Astrocyte (in vitro differentiated cells and primary cell): ENCODE results near the gene DCAF7. TPM values are rescaled to one million over a fixed set of nuclear protein-coding genes. Genes with fewer than 3 reads are reported as not detected.

Experiments used
- DNase-seq: peaks from one replicate; pipeline ENCODE4 v3.0.0-alpha.2; 2010; ENCODE audit warnings: low read depth
- FAIRE-seq: peaks from 2 replicates; lab custom pipeline; 2011; peaks lifted over from hg19 to GRCh38; lab: Jason Lieb, UNC
- H2AFZ ChIP-seq: 2 replicates; pipeline ENCODE4 v1.6.0; 2012; ENCODE audit warnings: low read depth, low read length, inconsistent platforms
- H3K27ac ChIP-seq: 2 replicates; pipeline ENCODE4 v1.5.1; 2011; ENCODE audit warnings: low read depth, low read length, inconsistent platforms
- H3K27me3 ChIP-seq: 2 replicates; pipeline ENCODE4 v1.6.0; 2011; ENCODE audit warnings: low read length, inconsistent platforms; ENCODE audit not compliant: insufficient read depth
- H3K36me3 ChIP-seq: 2 replicates; pipeline ENCODE4 v1.5.1; 2011; ENCODE audit warnings: low read length, inconsistent platforms; ENCODE audit not compliant: insufficient read depth
- H3K4me1 ChIP-seq: 2 replicates; pipeline ENCODE4 v1.5.1; 2011; ENCODE audit warnings: low read length, inconsistent platforms; ENCODE audit not compliant: insufficient read depth
- H3K4me2 ChIP-seq: 2 replicates; pipeline ENCODE4 v1.6.0; 2012; ENCODE audit warnings: low read length, inconsistent platforms
- H3K4me3 ChIP-seq: 2 replicates; pipeline ENCODE4 v1.5.1; 2011; ENCODE audit warnings: low read depth, mild to moderate bottlenecking, low read length, inconsistent platforms; ENCODE audit not compliant: insufficient read depth
- H3K79me2 ChIP-seq: 2 replicates; pipeline ENCODE4 v1.6.0; 2012; ENCODE audit warnings: mild to moderate bottlenecking, low read length, inconsistent platforms; ENCODE audit not compliant: insufficient read depth
- H3K9ac ChIP-seq: 2 replicates; pipeline ENCODE4 v1.6.0; 2012; ENCODE audit warnings: mild to moderate bottlenecking, low read length, inconsistent platforms
- H3K9me3 ChIP-seq: 2 replicates; pipeline ENCODE4 v1.5.1; 2012; ENCODE audit warnings: low read depth, mild to moderate bottlenecking, low read length, inconsistent platforms; ENCODE audit not compliant: insufficient read depth
- H4K20me1 ChIP-seq: 2 replicates; pipeline ENCODE4 v1.6.0; 2012; ENCODE audit warnings: low read length, inconsistent platforms; ENCODE audit not compliant: insufficient read depth
- H3K27ac Mint-ChIP-seq: one replicate; pipeline ENCODE4 v1.8.0; 2021; ENCODE audit warnings: mild to moderate bottlenecking, mixed read lengths; ENCODE audit not compliant: unreplicated experiment
- H3K27me3 Mint-ChIP-seq: one replicate; pipeline ENCODE4 v1.8.0; 2021; ENCODE audit warnings: low read depth, mixed read lengths; ENCODE audit not compliant: unreplicated experiment
- H3K36me3 Mint-ChIP-seq: one replicate; pipeline ENCODE4 v1.8.0; 2021; ENCODE audit warnings: low read depth, mixed read lengths; ENCODE audit not compliant: unreplicated experiment
- H3K4me1 Mint-ChIP-seq: one replicate; pipeline ENCODE4 v1.8.0; 2021; ENCODE audit warnings: low read depth, mixed read lengths; ENCODE audit not compliant: unreplicated experiment
- H3K4me3 Mint-ChIP-seq: one replicate; pipeline ENCODE4 v1.8.0; 2021; ENCODE audit warnings: mild to moderate bottlenecking, moderate library complexity, mixed read lengths; ENCODE audit not compliant: unreplicated experiment
- H3K9me3 Mint-ChIP-seq: one replicate; pipeline ENCODE4 v1.8.0; 2021; ENCODE audit warnings: mild to moderate bottlenecking, mixed read lengths; ENCODE audit not compliant: unreplicated experiment
- CTCF ChIP-seq: IDR thresholded peaks from 2 replicates; pipeline ENCODE4 v1.5.1; 2011; ENCODE audit warnings: low read depth, mild to moderate bottlenecking, inconsistent platforms, low read length, moderate library complexity; ENCODE audit not compliant: insufficient read depth
- EZH2 ChIP-seq: IDR thresholded peaks from 2 replicates; pipeline ENCODE4 v1.6.1; 2012; ENCODE audit warnings: mild to moderate bottlenecking, low read length, inconsistent platforms; ENCODE audit not compliant: insufficient read depth
- total RNA-seq: library from RNA; stranded (reverse); gene quantifications from 2 replicates; pipeline ENCODE4 v1.2.1, GENCODE V29; 2021

DCAF7 gene
- total RNA-seq, 1 donor from 2014 or later, result 84.2 TPM

GRCh38 chr17:63519972-63520882, 30.1 kb upstream of the DCAF7 start:
- Mint-ChIP-seq H3K27me3 (peaks cover 37% of the 10 kb centered on the region), H3K4me1 (peaks cover 12% of the 10 kb centered on the region), H3K4me3 (no peak overlapping the region), H3K27ac (no peak overlapping the region), H3K9me3 (peaks cover 3% of the 10 kb centered on the region), H3K36me3 (no peaks in the 10 kb centered on the region)
- H3K36me3 ChIP-seq, result no peaks in the 10 kb centered on the region
- H2AFZ ChIP-seq, result no peak overlapping the region
- no peaks in the 10 kb centered on the region for H3K9me3 ChIP-seq
- DNase-seq (no peak), FAIRE-seq (no peak)
- H3K27ac ChIP-seq, result no peak overlapping the region
- H3K79me2 ChIP-seq, result no peaks in the 10 kb centered on the region
- no peak overlapping the region for H3K4me2 ChIP-seq
- peaks cover 16% of the 10 kb centered on the region for H3K27me3 ChIP-seq
- H3K4me1 ChIP-seq, result peaks cover 10% of the 10 kb centered on the region
- no peaks in the 10 kb centered on the region for H4K20me1 ChIP-seq
- H3K4me3 ChIP-seq, result no peak overlapping the region
- TF ChIP-seq CTCF (no peak), EZH2 (no peak)
- H3K9ac ChIP-seq, result no peak overlapping the region

GRCh38 chr17:63523253-63523855, 26.9 kb upstream of the DCAF7 start, which contains the start of gene KCNH6:
Gene KCNH6 (plus strand): TSS chr17:63523358. CDS start chr17:63523414, 56 bp downstream.
- Mint-ChIP-seq H3K27ac (no peak within 1 kb of the TSS), H3K4me1 (no peaks in the 10 kb centered on the region), H3K9me3 (peaks cover 2% of the 10 kb centered on the region), H3K36me3 (no peaks in the 10 kb centered on the region), H3K4me3 (peak within 1 kb of the TSS; percentile 73), H3K27me3 (peaks cover 49% of the 10 kb centered on the region)
- peak within 1 kb of the TSS; percentile 41 for H2AFZ ChIP-seq
- H3K4me1 ChIP-seq, result peaks cover 4% of the 10 kb centered on the region
- no peak within 1 kb of the TSS for H3K9ac ChIP-seq
- FAIRE-seq (no peak), DNase-seq (no peak)
- no peaks in the 10 kb centered on the region for H3K9me3 ChIP-seq
- H3K27me3 ChIP-seq, result peaks cover 28% of the 10 kb centered on the region
- no peaks in the 10 kb centered on the region for H3K79me2 ChIP-seq
- no peak for TF ChIP-seq CTCF
- TF ChIP-seq EZH2, result no peak
- H3K4me2 ChIP-seq, result peak within 1 kb of the TSS; percentile 82
- H3K27ac ChIP-seq, result no peak within 1 kb of the TSS
- H4K20me1 ChIP-seq, result peaks cover 2% of the 10 kb centered on the region
- no peak within 1 kb of the TSS for H3K4me3 ChIP-seq
- no peaks in the 10 kb centered on the region for H3K36me3 ChIP-seq
